LoVo (cell line): ENCODE measurements around the gene TCF23.

Experiments used
- DNase-seq: peaks from one replicate; pipeline ENCODE4 v3.0.0-alpha.2; 2016; ENCODE audit warnings: low spot score

TCF23 gene

DNA sequence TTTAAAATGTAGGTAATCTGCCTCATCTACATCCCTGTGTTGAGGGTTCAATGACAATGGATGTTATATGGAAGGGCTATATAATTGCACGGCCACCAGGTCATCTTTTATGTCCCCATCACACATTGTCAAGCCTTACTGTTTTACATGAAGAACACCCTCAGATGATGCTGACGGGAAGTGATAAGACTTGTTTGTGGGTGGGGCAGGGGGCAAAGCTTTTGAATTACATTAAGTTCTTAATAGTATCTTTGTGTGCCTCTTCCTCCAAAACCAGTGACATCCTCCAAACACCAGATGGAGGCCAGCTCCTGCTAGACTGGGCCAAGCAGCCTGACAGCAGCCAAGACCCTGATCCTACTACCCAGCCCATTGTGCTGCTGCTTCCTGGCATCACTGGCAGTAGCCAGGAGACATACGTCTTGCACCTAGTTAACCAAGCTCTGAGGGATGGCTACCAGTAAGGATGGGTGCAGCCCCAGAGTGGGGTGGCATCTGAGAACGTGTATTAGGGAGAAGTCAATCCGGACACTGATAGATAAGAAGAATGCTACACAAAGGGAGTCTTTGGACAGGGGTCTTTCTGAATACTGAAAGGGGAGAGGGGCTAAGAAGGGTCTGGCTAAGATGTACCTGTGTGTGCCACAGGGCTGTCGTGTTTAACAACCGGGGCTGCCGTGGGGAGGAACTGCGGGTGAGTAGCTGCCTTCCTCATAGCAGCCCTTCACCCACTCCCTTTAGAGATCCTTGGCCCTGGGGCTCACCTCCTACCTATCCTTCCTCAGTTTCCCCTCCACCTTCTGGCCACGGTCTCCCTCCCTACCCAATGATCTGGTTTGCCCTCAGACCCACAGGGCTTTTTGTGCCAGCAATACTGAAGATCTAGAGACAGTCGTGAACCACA, 19.9 kb upstream of the TCF23 start:
- DNase-seq = no peak

DNA sequence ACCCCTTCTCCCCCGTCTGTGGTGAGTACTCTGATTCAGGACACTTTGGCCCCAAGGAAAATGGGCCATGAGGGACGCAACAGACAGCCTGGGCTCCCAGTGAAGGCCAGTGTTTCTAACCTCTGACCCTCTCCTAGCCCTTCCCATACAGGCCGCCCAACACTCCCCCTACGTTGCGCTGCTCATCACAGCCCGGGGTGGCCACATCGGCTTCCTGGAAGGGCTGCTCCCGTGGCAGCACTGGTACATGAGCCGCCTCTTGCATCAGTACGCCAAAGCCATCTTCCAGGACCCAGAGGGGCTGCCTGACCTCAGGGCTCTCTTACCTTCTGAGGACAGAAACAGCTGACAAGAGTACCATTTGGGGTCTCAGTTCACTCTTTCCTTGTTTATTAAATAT, 18.4 kb upstream of the TCF23 start:
- no peak for DNase-seq

DNA sequence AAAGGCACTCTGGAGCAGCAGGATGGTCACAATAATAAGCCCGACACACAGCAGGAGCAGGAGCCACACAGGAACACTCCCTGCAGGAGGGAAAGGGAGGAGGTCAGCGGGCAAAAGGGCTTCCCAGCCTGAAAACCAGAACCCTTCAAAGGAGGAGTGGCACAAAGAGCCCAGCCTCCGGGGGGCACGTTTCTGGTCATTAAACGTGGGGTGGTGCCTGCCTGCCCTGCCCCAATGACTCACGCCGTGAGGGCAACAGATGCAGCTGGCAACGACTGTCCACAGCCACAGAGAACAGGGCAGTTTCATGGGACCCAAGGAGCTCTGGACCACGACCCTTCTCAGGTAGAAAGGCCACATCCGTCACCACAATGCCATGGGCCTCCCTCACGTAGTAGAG, 17.4 kb upstream of the TCF23 start:
- no peak for DNase-seq

DNA sequence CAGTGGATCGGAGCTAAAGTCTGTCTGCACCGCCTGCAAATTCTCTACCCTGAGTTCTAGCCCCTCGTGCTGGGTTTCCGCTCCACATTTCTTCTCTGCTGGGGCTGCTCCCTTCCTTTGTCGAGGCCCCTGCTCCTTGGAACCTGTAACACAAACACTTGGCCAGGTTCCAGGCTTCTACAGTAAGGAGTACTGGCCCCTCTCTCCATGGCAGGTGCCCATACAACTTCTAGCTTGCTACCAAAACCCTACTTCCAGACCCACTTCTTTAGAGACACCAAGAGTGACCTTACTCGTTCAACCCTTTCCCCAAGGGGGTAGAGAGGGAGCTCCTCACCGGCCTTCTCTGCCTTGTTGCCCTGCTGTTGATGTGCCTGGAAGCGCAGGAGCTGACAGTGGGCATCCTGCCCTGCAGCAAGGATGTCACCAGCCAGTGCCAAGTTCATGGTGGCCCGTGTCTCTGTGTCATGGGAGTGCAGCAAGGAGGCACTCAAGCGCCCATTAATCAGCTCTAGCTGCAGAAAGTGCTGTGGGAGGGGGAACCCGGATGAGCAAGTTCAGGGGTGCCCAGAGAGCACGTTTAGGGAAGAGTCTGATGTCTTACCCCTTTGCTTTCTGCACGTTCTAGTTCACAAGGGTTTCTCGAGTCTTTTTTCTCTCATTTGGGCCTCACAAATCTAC, 15.5 kb upstream of the TCF23 start:
- DNase-seq = no peak

DNA sequence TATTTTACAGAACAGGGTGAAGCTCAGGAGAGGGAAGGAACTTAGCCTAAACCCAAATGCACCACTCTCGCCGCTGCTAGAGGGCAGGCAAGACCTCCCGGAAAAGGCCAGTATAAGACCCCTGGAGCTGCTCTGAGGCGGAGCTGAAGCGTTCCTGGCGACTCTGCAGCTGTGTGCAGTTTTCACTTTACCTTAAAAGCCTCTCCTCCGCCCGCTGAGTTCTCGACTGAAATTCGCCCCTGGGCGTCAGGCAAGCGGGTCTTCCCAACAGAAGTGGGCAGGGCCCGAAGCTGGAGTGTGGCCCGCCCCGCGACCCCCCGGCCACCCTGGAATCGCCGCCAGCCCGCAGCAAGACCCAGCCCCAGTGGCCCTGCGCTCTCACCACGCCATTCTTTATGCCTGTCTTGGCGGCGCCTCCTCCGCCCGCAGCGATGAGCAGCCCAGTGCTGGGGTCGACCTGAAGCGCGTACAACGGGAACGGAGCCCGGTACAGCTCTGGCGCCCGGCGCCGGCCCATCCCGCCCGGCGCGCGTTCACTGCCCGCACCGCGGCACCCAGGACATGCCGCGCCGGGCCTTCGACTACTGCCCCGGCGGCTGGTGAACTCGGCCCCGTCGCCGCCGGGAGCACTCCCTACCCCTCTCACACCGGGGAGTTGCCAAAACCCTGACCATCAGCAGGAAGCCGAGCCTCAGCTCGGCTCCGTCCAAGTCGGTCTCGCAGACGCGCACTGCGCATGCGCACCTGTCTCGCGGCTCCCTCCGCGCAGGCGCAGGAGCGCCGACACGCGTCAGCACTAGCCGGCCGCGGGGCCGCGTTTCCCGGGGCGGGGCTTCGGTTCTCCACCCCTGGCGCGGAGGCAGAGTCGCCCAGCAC, 14.7 kb upstream of the TCF23 start, which contains the start of gene PREB:
TSS of gene PREB (minus strand) at position 732 of the 876 bp plus-strand sequence. CDS start at position 517, 215 bp downstream.
- peak; percentile 99 for DNase-seq

DNA sequence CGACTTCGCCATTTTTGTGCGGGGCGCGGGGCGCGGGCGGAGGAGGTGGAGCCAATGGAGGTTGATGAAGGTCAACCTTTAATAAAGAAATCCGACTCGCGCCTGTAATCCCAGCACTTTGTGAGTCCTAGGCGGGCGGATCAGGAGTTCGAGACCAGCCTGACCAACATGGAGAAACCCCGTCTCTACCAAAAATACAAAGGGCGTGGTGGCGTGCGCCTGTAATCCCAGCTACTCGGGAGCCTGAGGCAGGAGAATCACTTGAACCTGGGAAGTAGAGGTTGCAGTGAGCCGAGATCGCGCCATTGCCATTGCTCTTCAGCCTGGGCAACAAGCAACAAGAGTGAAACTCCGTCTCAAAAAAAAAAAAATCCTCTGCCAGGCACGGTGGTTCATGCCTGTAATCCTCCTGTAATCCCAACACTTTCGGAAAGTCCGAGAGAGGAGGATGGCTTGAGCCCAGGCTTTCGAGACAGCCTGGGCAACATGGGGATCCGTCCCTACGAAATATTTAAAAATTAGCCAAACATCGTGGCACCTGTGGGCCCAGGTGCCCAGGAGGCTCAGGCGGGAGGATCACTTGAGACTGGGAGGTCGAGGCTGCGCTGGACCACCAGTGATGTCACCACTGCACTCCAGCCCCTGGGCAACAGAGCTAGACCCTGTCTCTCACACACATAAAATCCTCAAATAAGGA, 13.9 kb upstream of the TCF23 start:
- no peak for DNase-seq

DNA sequence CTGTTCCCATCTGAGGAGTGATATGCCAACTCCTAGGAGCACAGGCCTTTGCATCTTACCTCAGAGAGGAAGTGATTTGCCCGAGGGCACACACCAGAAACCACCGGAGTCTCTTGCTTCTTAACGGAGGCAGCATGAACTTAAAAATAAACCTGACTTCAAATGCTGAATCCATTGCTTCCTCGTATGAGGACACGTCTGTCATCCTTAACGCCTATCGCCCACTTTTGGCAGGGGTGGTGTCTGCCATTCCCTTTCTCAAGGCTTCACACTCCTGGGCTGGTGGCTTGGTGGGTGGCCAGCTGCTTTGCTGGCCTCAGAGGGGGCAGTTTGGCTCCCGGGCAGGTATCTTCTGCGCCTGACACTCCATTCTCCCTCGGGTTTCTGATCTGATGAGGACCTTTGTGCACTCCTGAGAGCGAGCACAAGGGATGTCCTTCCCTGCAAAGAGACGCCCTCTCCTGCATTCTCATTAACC, 13.3 kb upstream of the TCF23 start:
- no peak for DNase-seq

DNA sequence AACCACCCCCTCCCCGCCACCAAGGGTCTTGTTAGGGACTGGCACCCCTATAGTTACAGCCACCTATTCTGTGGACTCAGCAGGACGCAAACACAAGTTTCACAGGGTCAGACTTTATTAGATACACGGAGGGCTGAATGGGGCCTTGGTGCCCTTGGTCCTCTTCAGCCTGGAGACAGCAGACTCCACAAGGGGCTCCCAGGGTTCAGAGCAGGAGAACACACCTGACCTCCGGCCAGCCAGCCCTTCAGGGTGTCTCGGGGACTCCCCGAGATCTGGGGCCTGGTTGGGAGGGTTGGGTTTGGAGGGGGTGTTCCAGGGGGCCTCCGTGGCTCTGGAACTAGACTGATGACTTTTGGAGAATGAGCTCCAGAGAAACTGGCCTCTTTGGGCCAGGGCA, 12.1 kb upstream of the TCF23 start:
- no peak for DNase-seq

DNA sequence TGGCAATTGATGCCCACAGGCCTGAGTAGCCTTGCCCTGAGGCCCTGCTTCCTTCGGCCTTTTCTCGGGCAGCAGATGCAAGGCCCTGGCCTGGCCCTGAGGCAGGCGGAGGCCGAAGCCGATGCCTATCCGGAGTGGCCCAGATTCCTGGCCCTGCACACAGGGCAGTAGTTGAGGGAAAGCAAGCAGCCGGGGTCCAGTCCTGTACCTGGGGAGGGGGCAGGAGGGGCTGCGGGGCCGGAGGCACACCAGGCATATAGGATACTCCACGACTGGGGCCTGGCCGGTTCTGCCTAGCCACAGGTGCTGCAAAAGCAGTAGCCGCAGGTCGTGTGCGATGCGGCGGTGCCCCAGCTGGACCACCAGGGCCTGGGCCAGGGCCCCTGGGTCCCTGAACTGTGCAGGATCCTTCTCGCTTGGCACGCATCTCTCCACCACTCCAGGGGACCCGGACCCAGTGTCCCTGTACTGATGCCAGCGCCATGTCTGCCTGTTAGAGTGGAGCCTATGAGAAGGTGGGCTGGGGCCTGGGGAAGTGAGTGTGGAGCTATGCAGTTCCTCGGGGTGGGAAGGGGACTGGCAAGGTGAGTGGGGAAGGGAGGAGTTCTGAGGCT, 11.4 kb upstream of the TCF23 start:
- DNase-seq = no peak

DNA sequence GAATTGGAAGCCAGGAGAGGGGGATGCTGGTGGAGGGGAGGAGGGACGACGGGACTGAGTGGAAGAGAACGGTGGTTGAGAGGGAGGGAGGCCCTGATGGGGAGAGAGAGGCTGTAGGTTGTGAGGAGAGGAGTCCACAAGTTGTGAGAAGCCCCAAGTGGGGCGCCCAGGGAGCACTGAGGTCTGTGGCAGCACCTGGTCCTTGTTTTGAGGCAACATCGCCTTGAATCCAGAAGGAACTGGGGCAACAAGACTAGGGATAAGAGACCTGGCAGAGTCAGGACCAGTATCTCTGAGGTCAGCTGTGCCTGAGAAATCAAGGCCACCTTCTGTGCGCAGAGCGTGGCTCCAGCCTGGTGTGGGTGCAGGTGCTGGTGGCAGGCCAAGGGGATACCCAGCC, 10.7 kb upstream of the TCF23 start:
- DNase-seq = no peak

DNA sequence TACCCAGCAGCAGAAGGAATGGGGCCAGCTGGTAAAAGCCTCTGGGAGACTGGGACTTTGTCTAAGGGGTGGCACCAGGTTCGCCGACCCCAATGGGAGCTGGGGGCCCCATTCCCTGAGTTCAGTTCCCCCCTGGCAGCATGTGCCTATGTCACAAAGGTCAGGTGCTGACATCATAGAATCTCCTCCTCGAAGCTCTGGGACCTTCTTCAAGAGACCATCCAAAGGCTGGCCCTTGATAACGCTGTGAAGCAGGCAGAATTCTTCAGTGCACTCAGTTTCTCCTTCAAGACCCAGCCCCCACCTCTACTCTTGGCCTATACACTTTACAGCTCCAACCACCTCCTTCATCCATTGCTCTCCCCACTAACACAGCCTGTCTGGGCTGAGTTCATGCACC, 9.5 kb upstream of the TCF23 start, which contains the start of gene PRR30:
TSS of gene PRR30 (minus strand) at position 101 of the 400 bp plus-strand sequence. CDS start 1,081 bp downstream, outside the sequence.
- no peak for DNase-seq

DNA sequence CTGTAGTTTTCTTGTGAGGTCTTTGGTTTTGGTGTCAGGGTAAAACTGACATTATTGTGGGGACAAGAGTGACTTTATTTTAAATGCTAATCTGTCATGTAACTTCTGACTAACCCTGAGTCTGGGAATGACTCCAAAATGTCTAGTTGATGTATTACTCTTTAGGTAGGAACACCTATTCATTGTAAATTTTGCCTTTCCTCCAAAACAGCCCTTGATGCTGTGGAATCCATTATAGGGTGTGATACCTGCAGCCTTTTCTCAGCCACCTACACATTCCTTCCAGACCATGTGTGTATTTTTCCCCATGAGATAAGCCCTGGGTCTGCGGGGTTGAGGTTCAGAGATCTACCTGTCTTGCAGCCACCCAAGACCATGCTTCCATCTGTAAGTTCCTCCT, 5.5 kb upstream of the TCF23 start:
- DNase-seq = no peak

DNA sequence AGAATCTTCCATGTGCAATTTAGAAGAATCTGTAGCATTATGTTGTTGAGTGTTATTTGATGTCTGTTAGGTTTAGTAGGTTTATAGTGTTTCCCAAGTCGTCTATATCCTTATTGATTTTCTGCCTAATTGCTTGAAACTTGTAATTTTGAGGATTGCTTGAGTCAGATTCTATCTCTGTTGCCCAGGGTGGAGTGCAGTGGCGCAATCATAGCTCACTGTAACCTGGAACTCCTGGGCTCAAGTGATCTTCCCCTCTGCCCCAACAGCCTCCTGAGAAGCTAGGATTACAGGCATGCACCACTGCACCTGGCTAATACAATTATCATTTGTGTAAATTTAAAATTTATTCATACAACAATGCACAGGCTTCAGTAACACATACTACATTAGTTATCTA, 3.1 kb upstream of the TCF23 start:
- no peak for DNase-seq

DNA sequence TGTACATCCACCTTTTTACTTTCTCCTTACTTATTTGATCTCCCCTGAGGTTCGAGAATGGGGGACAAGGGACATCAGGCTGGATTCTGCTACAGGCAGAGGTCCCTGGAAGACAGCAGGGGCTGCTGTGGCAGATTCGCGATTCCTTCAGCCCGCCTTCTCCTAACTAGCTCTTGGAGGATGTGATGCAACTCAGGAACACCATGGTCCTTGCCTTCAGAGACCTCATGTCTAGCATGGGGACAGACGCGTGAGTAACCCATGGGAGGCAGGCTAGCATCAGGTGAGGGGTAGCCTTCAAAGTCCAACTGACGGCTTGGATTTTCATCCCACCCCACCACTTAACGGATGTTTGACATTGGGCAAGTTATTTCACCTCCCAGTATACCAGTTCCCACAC, 869 bp upstream of the TCF23 start:
- DNase-seq = no peak

DNA sequence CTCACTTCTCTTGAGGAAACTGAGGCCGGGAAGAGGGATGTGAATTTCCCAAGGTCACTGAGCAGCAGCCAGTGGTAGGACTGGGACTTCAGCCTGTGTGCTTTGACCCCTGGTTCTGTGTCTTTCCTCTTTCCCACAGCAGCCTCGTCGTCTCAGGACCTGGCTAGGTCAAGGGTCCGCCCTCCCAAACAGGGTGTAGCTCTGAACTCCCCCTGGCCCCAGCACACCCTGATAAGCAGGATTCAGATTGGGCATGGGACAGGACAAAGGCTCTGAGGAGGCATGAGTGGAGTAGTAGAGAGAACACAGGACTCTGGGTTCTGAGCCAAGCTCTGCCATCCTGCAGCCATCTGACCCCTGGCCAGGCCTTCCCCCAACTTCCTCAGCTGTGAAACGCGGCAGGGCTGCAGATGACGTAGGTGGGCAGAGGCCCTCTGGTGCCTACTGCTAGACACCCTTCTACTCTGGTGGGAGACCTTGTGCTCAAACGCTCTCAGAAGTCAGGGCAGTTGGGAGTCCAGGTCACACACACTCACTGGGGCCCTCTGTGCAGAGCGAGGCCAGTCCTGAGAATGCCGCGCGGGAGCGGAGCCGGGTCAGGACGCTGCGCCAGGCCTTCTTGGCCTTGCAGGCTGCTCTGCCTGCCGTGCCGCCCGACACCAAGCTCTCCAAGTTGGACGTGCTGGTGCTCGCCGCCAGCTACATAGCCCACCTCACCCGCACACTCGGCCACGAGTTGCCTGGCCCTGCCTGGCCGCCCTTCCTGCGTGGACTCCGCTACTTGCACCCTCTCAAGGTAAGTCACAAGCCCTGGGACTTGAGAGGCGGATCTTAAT, 984 bp downstream of the TCF23 start:
- no peak for DNase-seq

DNA sequence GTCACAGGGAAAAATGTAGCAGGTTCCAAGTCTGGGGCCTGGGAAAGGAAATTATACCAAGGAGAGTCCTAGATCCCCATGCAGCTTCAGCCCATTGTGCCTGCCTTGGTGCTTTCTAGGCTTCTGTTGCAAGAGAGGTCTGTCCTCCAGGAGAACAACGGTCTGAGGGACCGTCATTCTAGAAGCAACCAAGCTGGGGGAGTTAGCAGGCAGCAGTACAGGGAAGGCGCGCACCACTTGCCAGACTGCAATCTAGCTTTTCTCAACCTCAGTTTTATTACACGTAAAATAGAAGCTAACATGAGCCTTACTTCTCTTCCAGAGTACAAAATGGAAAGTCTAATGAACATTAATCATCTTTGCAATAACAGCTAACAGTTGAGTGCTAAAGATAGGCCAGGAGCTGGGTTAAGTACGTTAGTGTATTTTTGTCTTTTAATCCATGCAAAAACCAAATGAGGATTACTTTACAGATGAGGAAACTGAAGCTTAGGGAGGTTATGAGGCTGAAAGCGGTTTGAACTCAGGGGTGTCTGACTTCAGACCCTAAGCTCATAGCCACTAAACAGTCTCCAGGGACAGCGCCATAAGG, 1.9 kb downstream of the TCF23 start:
- no peak for DNase-seq

DNA sequence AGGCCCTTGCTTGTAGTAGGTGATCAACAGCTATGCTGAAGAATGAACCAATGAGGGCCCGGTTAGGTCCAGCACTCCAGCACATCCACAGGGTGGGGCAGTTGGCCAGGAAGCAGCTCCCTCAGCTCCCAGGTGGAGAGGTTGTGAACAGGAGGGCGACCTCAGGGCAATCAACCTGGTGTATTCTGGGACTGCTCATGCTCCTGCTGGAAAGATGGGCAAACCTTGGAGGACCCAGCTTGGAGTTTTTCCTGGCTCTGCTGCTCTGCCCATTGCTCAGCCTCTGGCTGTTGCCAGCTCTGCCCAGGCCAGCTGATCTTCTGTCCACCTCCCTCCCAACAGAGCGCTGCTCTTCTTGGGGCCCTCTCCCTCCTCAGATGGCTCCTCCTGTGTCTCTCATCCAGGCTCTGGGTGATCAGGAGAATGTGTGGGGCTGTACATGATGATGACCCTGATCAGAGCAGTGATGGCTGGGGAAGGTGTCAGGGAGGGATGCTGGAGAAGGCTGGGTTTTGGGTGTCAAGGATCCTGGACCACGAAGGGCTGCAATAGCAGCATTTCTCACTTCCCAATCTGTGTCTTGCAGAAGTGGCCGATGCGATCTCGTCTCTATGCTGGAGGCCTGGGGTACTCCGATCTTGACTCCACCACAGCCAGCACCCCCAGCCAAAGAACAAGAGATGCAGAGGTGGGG, 3.4 kb downstream of the TCF23 start:
- no peak for DNase-seq

DNA sequence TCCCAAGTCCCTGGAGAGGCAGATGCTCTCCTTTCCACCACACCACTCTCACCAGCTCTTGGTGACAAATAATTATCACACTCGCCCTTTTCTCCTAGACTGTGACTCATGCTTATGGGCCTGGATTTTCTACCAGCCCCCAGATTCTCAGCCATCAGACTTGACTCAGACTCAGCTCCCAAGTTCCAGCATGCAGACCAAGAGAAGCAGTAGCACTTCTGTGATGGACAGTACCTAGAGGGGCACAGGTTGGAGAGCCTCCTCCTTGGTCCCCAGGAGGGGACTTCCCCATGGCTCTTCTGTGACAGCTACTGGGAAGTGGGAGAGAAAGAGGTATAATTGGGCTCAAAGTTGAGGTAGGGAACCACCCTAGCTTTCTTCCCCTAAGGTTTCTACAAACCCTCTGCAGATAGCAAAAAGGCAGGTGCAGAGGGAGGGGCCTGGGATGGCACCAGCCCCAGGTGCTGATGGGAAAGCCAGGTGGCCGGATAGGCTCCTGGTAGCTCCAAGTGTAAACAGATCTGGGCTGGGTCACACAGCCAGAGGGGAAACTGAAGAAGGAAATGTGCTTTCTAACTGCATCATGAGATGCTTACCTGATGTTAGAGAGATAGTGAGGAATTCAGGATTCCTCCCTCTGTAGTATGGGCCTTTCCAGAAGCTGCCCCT, 4.1 kb downstream of the TCF23 start:
- DNase-seq = no peak

DNA sequence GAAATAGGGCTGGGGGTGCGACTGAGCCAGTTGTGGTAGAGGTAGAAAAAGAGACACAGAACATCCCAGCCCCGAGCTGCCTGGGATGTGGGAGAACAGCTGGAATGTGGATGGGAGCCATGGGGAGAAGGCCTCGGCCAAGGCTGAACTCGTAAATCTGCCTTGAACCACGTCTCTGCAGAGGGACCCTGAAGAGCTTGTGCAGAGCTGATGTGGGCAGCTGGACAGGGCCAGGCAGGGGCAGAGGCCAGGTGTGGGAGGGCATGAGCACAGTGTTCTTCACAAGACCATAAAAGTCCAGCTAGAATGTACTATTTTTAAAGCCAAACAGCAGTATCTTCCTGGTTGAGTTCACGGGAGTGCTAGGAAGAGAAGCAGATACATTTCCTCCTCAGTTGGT, 5.7 kb downstream of the TCF23 start:
- no peak for DNase-seq
